Caco-2 (cell line): ENCODE measurements around the gene NLGN3. TPM values are rescaled to one million over a fixed set of nuclear protein-coding genes. Genes with fewer than 3 reads are reported as not detected.

ENCODE experiments used
- BruUV-seq: library from RNA; stranded (reverse); fragments of 400-500 nt; replicated peaks from 2 replicates; lab custom pipeline; 2021; lab: Mats Ljungman, UMichigan
- CTCF ChIA-PET: fragments of 300-600 bp; sonication (Branson Sonifier 250); formaldehyde crosslinking; loops from one replicate; lab custom pipeline; 2022; ENCODE audit warnings: antibody characterized with exemption; lab: Charles Lee
- POLR2A ChIA-PET: fragments of 300-600 bp; sonication (Branson Sonifier 250); formaldehyde crosslinking; loops from one replicate; lab custom pipeline; 2022; ENCODE audit warnings: antibody characterized with exemption; lab: Charles Lee
- DNase-seq, 2 experiments: peaks; one replicate each; pipeline versions ENCODE4 v3.0.0 to v3.0.0-alpha.2; 2020 to 2022
- H3K27me3 ChIP-seq: replicated peaks from 2 replicates; pipeline ENCODE4 v1.6.0; 2011; ENCODE audit warnings: low read length; ENCODE audit not compliant: control insufficient read depth, insufficient read depth
- H3K36me3 ChIP-seq: 2 replicates; pipeline ENCODE4 v1.5.1; 2011; ENCODE audit warnings: low read length; ENCODE audit not compliant: control insufficient read depth, insufficient read depth
- H3K4me1 ChIP-seq: fragments of 250-450 bp; sonication (Bioruptor Pico); 2 replicates; pipeline ENCODE4 v1.5.1; 2020; ENCODE audit warnings: mild to moderate bottlenecking
- H3K4me3 ChIP-seq: 2 replicates; pipeline ENCODE4 v1.5.1; 2011; ENCODE audit warnings: low read depth, mild to moderate bottlenecking, control low read depth, low read length
- H3K9me3 ChIP-seq: fragments of 250-450 bp; sonication (Bioruptor Pico); 2 replicates; pipeline ENCODE4 v1.5.1; 2020; ENCODE audit warnings: mild to moderate bottlenecking, moderate library complexity
- H3K27ac Mint-ChIP-seq: one replicate; pipeline ENCODE4 v1.8.0; 2022; ENCODE audit warnings: mixed read lengths; ENCODE audit not compliant: unreplicated experiment
- H3K27me3 Mint-ChIP-seq: one replicate; pipeline ENCODE4 v1.8.0; 2022; ENCODE audit warnings: mixed read lengths; ENCODE audit not compliant: insufficient read depth, unreplicated experiment
- H3K36me3 Mint-ChIP-seq: one replicate; pipeline ENCODE4 v1.8.0; 2022; ENCODE audit warnings: mild to moderate bottlenecking, mixed read lengths; ENCODE audit not compliant: insufficient read depth, unreplicated experiment
- H3K4me1 Mint-ChIP-seq: one replicate; pipeline ENCODE4 v1.8.0; 2022; ENCODE audit warnings: low read depth, mixed read lengths; ENCODE audit not compliant: unreplicated experiment
- H3K4me3 Mint-ChIP-seq: one replicate; pipeline ENCODE4 v1.8.0; 2022; ENCODE audit warnings: mild to moderate bottlenecking, moderate library complexity, mixed read lengths; ENCODE audit not compliant: unreplicated experiment
- H3K9me3 Mint-ChIP-seq: one replicate; pipeline ENCODE4 v1.8.0; 2022; ENCODE audit warnings: mixed read lengths; ENCODE audit not compliant: unreplicated experiment
- CTCF ChIP-seq, 2 experiments: fragments of 200-600 bp in 1 of 2; IDR thresholded peaks; 1 replicate in 1 of 2; 2 replicates in 1 of 2; pipeline versions ENCODE4 v1.5.1 to v1.8.0; 2011 to 2022; ENCODE audit warnings: antibody characterized with exemption in 1 of 2, control low read depth in 1 of 2, inconsistent platforms in 1 of 2, low read depth in 1 of 2, low read length in 1 of 2, mild to moderate bottlenecking in 1 of 2, moderate library complexity in 1 of 2; ENCODE audit not compliant: insufficient read depth in 1 of 2, severe bottlenecking in 1 of 2, unreplicated experiment in 1 of 2
- intact Hi-C: fragments of 100-400 bp; cut with micrococcal nuclease; formaldehyde crosslinking; loops from one replicate; pipeline ENCODE4 v1.10.0; 2022; ENCODE audit not compliant: unreplicated experiment
- total RNA-seq: library from RNA; stranded (reverse); gene quantifications from 2 replicates; pipeline ENCODE4 v1.2.3, GENCODE V29; 2022

Gene NLGN3
- total RNA-seq, 1 experiment from 2014 or later, result 0.61 TPM

GRCh38 chrX:71128166-71128833 is 16.3 kb upstream of the NLGN3 start:
- H3K36me3 ChIP-seq, result peaks cover 2% of the 10 kb centered on the region
- H3K4me3 ChIP-seq, result no peak overlapping the region
- no peak for TF ChIP-seq CTCF (IDR thresholded peaks at IDR 0.05; ENCODE audit: insufficient read depth in 1 of 2, low read depth in 1 of 2, low read length in 1 of 2, severe bottlenecking in 1 of 2, unreplicated experiment in 1 of 2)
- no peak overlapping the region for H3K4me3 Mint-ChIP-seq
- H3K9me3 Mint-ChIP-seq, result no peaks in the 10 kb centered on the region
- DNase-seq, result no peak
- intact Hi-C loops, result loop anchor here (5.0 kb wide), 1 partner anchor 49 kb away; no protein-coding TSS in a partner anchor
- POLR2A ChIA-PET, result no interaction called here
- H3K4me1 ChIP-seq, result no peaks in the 10 kb centered on the region
- H3K27me3 Mint-ChIP-seq, result no peaks in the 10 kb centered on the region
- peaks cover 38% of the 10 kb centered on the region for H3K36me3 Mint-ChIP-seq
- CTCF ChIA-PET, result interaction anchor here (0.8 kb wide), 1 partner anchor 49 kb away, joined by 3 read pairs; no protein-coding TSS in a partner anchor
- BruUV-seq, result no TSS peak
- no peaks in the 10 kb centered on the region for H3K27me3 ChIP-seq
- peak overlapping the region; percentile 5 for H3K27ac Mint-ChIP-seq
- peaks cover 17% of the 10 kb centered on the region for H3K4me1 Mint-ChIP-seq
- H3K9me3 ChIP-seq, result no peaks in the 10 kb centered on the region

- H3K27me3 Mint-ChIP-seq, result no peaks in the 10 kb centered on the region
- Histone ChIP-seq H3K27me3 (no peaks in the 10 kb centered on the region), H3K9me3 (no peaks in the 10 kb centered on the region), H3K36me3 (peaks cover 2% of the 10 kb centered on the region; the same call in 1 of the 2 replicates), H3K4me1 (no peaks in the 10 kb centered on the region), H3K4me3 (no peak overlapping the region)
- H3K4me3 Mint-ChIP-seq, result no peak overlapping the region
- ChIA-PET POLR2A (no interaction called here), CTCF (interaction anchor here (0.8 kb wide), 1 partner anchor 48 kb away, joined by 3 read pairs; no protein-coding TSS in a partner anchor)
- BruUV-seq, result no TSS peak
- H3K27ac Mint-ChIP-seq, result peak overlapping the region; percentile 5
- H3K4me1 Mint-ChIP-seq, result peaks cover 17% of the 10 kb centered on the region
- peak; percentile 52 to 70 for DNase-seq
- peaks cover 35% of the 10 kb centered on the region for H3K36me3 Mint-ChIP-seq
- intact Hi-C loops, result loop anchor here (1.0 to 5.0 kb wide), 3 partner anchors 31 to 131 kb away; no protein-coding TSS in a partner anchor
- no peaks in the 10 kb centered on the region for H3K9me3 Mint-ChIP-seq
- TF ChIP-seq CTCF (IDR thresholded peaks at IDR 0.05; ENCODE audit: insufficient read depth in 1 of 2, low read depth in 1 of 2, low read length in 1 of 2, severe bottlenecking in 1 of 2, unreplicated experiment in 1 of 2), result peak; percentile 68 to 76
Measured at GRCh38 chrX:71128915-71129765, 15.5 kb upstream of the NLGN3 start.

GRCh38 chrX:71131510-71131909 is 13.1 kb upstream of the NLGN3 start:
- Mint-ChIP-seq H3K9me3 (no peaks in the 10 kb centered on the region), H3K4me3 (no peak overlapping the region), H3K36me3 (peaks cover 37% of the 10 kb centered on the region), H3K27ac (no peak overlapping the region), H3K4me1 (peaks cover 17% of the 10 kb centered on the region), H3K27me3 (no peaks in the 10 kb centered on the region)
- Histone ChIP-seq H3K9me3 (no peaks in the 10 kb centered on the region), H3K36me3 (peaks cover 2% of the 10 kb centered on the region; the same call in 1 of the 2 replicates), H3K4me1 (no peaks in the 10 kb centered on the region), H3K27me3 (no peaks in the 10 kb centered on the region), H3K4me3 (no peak overlapping the region)
- intact Hi-C loops, result no loop called here
- TF ChIP-seq CTCF (IDR thresholded peaks at IDR 0.05; ENCODE audit: insufficient read depth in 1 of 2, low read depth in 1 of 2, low read length in 1 of 2, severe bottlenecking in 1 of 2, unreplicated experiment in 1 of 2), result no peak
- ChIA-PET POLR2A (interaction anchor here (0.6 kb wide), 1 partner anchor 519 kb away, joined by 3 read pairs; no protein-coding TSS in a partner anchor), CTCF (no interaction called here)
- no TSS peak for BruUV-seq
- DNase-seq, result no peak
